Stomach smooth muscle (tissue), 2 donors: ENCODE results near the gene ZNF138.

Source experiments
- H3K27ac ChIP-seq: one replicate; pipeline ENCODE4 v1.7.0; 2013; ENCODE audit warnings: mild to moderate bottlenecking, low read length, inconsistent platforms
- H3K27me3 ChIP-seq, 2 donors: one replicate each; pipeline ENCODE4 v1.7.0; 2013; ENCODE audit warnings: low read length in 2 of 2; ENCODE audit not compliant: insufficient read depth in 2 of 2, control insufficient read depth in 1 of 2
- H3K36me3 ChIP-seq, 2 donors: one replicate each; pipeline ENCODE4 v1.7.0; 2013; ENCODE audit warnings: low read length in 2 of 2; ENCODE audit not compliant: control insufficient read depth in 2 of 2, insufficient read depth in 2 of 2
- H3K4me1 ChIP-seq: one replicate; pipeline ENCODE4 v1.7.0; 2013; ENCODE audit warnings: low read length; ENCODE audit not compliant: control insufficient read depth, insufficient read depth
- H3K4me3 ChIP-seq, 2 donors: one replicate each; pipeline ENCODE4 v1.7.0; 2013; ENCODE audit warnings: low read length in 2 of 2
- H3K9ac ChIP-seq, 2 donors: one replicate each; pipeline ENCODE4 v1.7.0; 2013; ENCODE audit warnings: low read length in 2 of 2, mild to moderate bottlenecking in 1 of 2
- H3K9me3 ChIP-seq, 2 donors: one replicate each; pipeline ENCODE4 v1.7.0; 2013; ENCODE audit warnings: low read length in 2 of 2; ENCODE audit not compliant: control insufficient read depth in 2 of 2
- donor health status: healthy.
- donor health status: Pancreatic carcinoma.

Gene ZNF138

GRCh38 chr7:64881461-64882287 lies 87.4 kb downstream of the ZNF138 start:
- no peaks in the 10 kb centered on the region for H3K36me3 ChIP-seq
- peaks cover 32% of the 10 kb centered on the region for H3K4me1 ChIP-seq
- peak overlapping the region; percentile 24 for H3K27ac ChIP-seq
- H3K27me3 ChIP-seq = no peaks in the 10 kb centered on the region
- H3K9me3 ChIP-seq = no peaks in the 10 kb centered on the region
- peak overlapping the region; percentile 58 to 73 for H3K9ac ChIP-seq
- H3K4me3 ChIP-seq = peak overlapping the region; percentile 77 to 82

DNA sequence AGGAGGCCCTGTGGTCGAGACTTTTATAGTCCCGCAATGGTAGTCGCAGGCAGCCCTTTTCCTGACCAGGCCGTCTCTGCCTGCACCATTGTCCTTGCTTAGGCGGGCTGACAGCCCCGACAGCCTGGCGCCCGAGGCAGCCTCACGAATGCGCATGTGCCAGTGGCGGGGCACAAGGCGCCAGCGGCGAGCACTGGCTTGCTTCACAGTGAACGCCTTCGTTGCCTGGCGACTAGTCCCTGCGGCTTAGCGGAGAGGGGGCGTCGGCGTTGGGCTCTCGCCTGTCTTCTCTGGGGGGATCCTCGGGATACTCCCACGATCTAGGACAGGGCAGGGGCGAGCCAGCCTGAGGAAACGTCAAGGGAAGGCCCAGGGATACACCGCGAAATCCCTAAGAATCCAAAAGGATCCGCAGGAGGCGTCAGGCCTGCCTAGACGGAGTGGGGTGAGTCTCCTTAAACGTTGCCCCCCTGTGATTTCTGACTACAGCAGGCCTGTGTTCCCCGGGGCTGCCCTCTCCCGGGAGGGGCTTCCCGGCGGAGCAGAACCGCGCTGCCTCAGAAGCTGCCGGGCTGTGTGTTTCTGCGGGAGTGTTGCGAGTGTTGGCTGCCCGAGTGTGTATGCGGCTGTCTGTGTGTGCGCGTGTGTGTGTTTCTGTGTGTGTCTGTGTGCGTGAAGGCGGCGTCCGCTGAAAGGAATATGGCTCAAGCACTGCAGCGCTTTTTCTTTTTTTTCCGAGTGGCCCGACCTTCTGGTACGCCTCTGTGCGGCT lies 88.3 kb downstream of the ZNF138 start:
- Histone ChIP-seq H3K4me3 (peak overlapping the region; percentile 77 to 82), H3K27ac (peak overlapping the region; percentile 24), H3K36me3 (no peaks in the 10 kb centered on the region), H3K27me3 (no peaks in the 10 kb centered on the region), H3K4me1 (peaks cover 24% of the 10 kb centered on the region), H3K9ac (peak overlapping the region; percentile 58 to 73), H3K9me3 (no peaks in the 10 kb centered on the region)
